ENCODE results near the gene RRAGC. TPM values are rescaled to one million over a fixed set of nuclear protein-coding genes. Genes with fewer than 3 reads are reported as not detected.

The RRAGC gene
- total RNA-seq: 13.3 TPM

DNA sequence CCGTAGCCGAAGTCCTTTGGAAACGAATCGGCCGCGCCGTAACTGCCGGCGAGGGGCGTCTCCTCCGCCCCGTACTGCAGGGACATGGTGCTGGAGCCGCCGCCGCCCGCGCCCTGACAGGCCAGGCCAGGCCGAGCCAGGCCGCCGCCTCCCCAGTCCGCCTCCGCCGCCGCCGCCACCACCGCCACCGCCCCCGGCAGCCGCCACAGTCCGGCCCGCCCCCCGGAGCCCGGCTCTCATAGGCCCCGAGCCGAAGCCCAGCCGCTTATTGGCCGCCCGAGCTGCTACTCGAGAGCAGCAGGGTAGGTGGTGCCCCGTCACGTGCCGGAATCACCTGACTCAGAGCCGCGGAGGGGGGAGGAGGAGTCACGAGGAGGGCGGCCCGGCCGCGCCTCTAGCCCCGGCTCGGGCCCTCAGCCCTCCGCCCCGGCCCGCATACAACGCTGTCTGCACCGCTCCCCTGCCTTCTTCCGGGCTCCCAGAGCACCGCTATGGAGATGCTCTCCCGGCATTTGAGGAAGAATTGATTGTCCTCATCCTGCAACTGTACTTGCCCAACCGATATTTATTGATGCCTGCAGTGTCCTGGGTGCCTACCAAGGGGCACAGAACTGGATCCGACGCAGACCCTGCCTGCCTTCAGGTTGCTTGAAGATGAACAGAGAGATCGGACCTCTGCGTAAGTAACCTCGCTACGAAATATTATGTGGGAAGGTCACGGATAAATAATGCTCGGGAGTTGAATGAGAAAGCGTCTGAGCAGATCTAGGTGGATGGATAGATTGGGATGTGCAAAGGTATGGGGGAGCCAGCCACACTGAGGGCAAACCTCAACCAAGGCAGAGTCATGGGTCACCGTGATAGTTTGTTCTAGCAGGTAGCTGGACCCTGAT, at the start of gene RRAGC:
Gene RRAGC (minus strand): TSS at position 212 of the 893 bp plus-strand sequence. CDS start 126 bp downstream, at position 86.
- H3K4me3 ChIP-seq (ENCODE audit: low read length): peak within 1 kb of the TSS; percentile 61
- H3K9me3 ChIP-seq (ENCODE audit: low read depth, low read length): no peaks in the 10 kb centered on the region
- H3K27me3 ChIP-seq (ENCODE audit: insufficient read depth, low read length): no peaks in the 10 kb centered on the region
- H3K4me1 ChIP-seq (ENCODE audit: insufficient read depth, low read length): peaks cover 37% of the 10 kb centered on the region

GRCh38 chr1:38908821-38909220, 49.2 kb upstream of the RRAGC start:
- no peak overlapping the region for H3K4me3 ChIP-seq (ENCODE audit: low read length)
- no peaks in the 10 kb centered on the region for H3K27me3 ChIP-seq (ENCODE audit: insufficient read depth, low read length)
- H3K4me1 ChIP-seq (ENCODE audit: insufficient read depth, low read length): no peaks in the 10 kb centered on the region
- H3K9me3 ChIP-seq (ENCODE audit: low read depth, low read length): no peaks in the 10 kb centered on the region

DNA sequence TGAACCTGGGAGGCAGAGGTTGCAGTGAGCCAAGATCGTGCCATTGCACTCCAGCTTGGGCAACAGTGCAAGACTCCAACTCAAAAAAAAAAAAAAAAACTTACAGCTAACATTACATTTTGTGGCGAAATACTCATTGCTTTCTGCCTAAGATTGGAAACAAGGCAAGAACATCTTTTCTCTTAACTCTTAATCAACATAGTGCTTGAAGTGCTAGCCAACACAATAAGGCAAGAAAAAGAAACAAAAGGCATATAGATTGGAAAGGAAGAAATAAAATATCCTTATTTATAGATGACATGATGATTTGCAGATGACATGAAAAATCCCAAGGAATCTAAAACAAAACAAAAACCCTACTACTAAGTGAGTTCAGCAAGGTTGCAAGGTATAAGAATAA, 46.4 kb upstream of the RRAGC start:
- Histone ChIP-seq H3K27me3 (ENCODE audit: insufficient read depth, low read length) (no peaks in the 10 kb centered on the region), H3K4me1 (ENCODE audit: insufficient read depth, low read length) (no peaks in the 10 kb centered on the region), H3K9me3 (ENCODE audit: low read depth, low read length) (no peaks in the 10 kb centered on the region), H3K4me3 (ENCODE audit: low read length) (no peak overlapping the region)

GRCh38 chr1:38899560-38899959, 40.0 kb upstream of the RRAGC start:
- Histone ChIP-seq H3K4me1 (ENCODE audit: insufficient read depth, low read length) (no peaks in the 10 kb centered on the region), H3K4me3 (ENCODE audit: low read length) (no peak overlapping the region), H3K9me3 (ENCODE audit: low read depth, low read length) (no peaks in the 10 kb centered on the region), H3K27me3 (ENCODE audit: insufficient read depth, low read length) (no peaks in the 10 kb centered on the region)

DNA sequence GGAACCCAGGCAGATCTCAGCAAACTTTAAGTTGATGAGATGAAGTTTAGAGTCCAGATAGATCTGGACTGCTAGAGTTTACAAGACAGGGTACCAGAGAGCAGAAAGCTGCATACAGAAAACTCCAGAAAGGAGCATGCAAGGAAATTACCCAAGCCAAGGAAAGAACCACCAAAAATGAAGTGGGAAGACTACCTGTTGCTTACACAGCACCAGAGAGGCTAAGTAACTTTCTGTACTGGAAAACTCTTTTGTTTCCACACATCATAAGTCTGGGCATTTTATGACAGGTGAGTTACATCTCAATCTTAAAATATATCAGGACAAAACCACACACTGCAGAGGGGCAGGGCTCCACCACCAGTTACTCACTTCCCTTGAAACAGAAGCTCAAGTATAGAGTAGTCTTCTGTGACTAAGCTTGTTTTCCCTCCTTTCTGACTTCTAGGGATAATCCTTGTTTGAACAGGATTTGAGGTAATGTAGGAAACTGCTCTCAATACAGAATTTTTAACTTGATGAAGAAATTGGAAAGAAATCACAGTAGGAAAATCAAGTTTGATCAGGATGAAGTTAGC, 39.2 kb upstream of the RRAGC start:
- H3K27me3 ChIP-seq (ENCODE audit: insufficient read depth, low read length): no peaks in the 10 kb centered on the region
- no peaks in the 10 kb centered on the region for H3K4me1 ChIP-seq (ENCODE audit: insufficient read depth, low read length)

GRCh38 chr1:38896169-38896568, 36.6 kb upstream of the RRAGC start:
- Histone ChIP-seq H3K4me1 (ENCODE audit: insufficient read depth, low read length) (no peaks in the 10 kb centered on the region), H3K9me3 (ENCODE audit: low read depth, low read length) (no peaks in the 10 kb centered on the region), H3K4me3 (ENCODE audit: low read length) (no peak overlapping the region), H3K27me3 (ENCODE audit: insufficient read depth, low read length) (no peaks in the 10 kb centered on the region)

More for the DNA sequence above, 39.2 kb upstream of the RRAGC start:
- no peak overlapping the region for H3K4me3 ChIP-seq (ENCODE audit: low read length)
- H3K9me3 ChIP-seq (ENCODE audit: low read depth, low read length): no peaks in the 10 kb centered on the region

- no peaks in the 10 kb centered on the region for H3K4me1 ChIP-seq (ENCODE audit: insufficient read depth, low read length)
- H3K9me3 ChIP-seq (ENCODE audit: low read depth, low read length): no peaks in the 10 kb centered on the region
- no peaks in the 10 kb centered on the region for H3K27me3 ChIP-seq (ENCODE audit: insufficient read depth, low read length)
- H3K4me3 ChIP-seq (ENCODE audit: low read length): no peak overlapping the region
Observed at GRCh38 chr1:38892976-38893375, 33.4 kb upstream of the RRAGC start.

DNA sequence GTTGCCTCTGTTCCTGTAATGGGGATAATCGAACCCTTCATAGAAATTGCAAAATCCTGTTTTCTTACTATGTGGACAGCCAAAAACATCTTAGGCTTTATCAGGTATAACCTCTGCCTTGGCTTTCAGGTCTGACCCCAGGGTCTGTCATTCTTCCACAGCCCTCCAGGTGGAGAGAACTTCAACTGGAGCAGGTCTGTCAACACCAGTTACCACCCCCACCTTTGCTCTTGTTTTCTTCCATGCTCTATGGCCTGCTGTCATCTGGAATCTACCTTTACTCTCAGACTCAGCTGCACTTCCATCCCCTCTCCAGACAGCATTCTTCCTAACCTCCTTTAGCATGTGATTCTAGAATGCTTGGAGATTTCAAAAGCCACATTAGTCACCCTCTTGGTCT, 32.2 kb upstream of the RRAGC start:
- no peaks in the 10 kb centered on the region for H3K4me1 ChIP-seq (ENCODE audit: insufficient read depth, low read length)
- no peak overlapping the region for H3K4me3 ChIP-seq (ENCODE audit: low read length)
- H3K27me3 ChIP-seq (ENCODE audit: insufficient read depth, low read length): no peaks in the 10 kb centered on the region
- H3K9me3 ChIP-seq (ENCODE audit: low read depth, low read length): no peaks in the 10 kb centered on the region

DNA sequence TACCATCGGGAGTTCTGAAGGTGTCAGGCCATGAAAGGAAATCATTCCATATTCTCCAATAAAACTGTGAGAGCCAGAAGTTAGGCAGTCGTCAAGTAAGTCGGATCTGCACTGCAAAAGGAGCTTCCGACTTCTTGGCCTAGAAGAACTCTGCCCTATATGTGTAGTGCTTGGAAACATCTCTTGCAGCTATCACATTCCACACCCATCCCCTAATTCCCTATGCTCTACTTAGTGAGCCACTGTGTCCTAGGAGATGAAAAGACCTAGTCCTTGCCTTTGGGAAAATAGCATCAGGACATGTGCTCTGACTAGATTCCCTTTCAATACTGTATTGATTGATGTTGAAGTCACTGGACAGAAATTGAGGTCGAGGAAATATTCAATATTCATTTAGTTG, 30.0 kb upstream of the RRAGC start:
- Histone ChIP-seq H3K4me1 (ENCODE audit: insufficient read depth, low read length) (no peaks in the 10 kb centered on the region), H3K27me3 (ENCODE audit: insufficient read depth, low read length) (no peaks in the 10 kb centered on the region), H3K9me3 (ENCODE audit: low read depth, low read length) (no peaks in the 10 kb centered on the region), H3K4me3 (ENCODE audit: low read length) (no peak overlapping the region)

GRCh38 chr1:38888423-38889333, 29.1 kb upstream of the RRAGC start:
- Histone ChIP-seq H3K4me3 (ENCODE audit: low read length) (no peak overlapping the region), H3K9me3 (ENCODE audit: low read depth, low read length) (no peaks in the 10 kb centered on the region), H3K27me3 (ENCODE audit: insufficient read depth, low read length) (no peaks in the 10 kb centered on the region), H3K4me1 (ENCODE audit: insufficient read depth, low read length) (no peaks in the 10 kb centered on the region)

DNA sequence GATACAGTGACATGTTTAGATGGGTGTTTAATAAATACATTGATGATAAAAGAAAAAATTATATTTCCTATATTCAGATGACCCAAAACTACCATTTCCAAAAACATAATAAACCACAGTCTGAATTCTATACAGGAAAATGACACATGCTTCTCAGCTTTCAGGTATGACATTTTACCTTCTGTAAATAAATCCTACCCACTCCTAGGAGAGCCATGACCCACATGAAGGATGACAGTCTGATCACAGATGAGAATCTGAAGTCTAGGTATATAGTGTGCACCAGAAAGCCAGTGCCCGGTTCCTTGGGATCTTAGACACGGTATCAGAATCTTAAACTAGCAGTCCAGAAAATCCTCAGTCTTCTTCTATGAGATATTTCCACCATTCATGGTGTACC, 25.5 kb upstream of the RRAGC start:
- no peaks in the 10 kb centered on the region for H3K27me3 ChIP-seq (ENCODE audit: insufficient read depth, low read length)
- H3K4me1 ChIP-seq (ENCODE audit: insufficient read depth, low read length): no peaks in the 10 kb centered on the region
- no peak overlapping the region for H3K4me3 ChIP-seq (ENCODE audit: low read length)
- no peaks in the 10 kb centered on the region for H3K9me3 ChIP-seq (ENCODE audit: low read depth, low read length)

DNA sequence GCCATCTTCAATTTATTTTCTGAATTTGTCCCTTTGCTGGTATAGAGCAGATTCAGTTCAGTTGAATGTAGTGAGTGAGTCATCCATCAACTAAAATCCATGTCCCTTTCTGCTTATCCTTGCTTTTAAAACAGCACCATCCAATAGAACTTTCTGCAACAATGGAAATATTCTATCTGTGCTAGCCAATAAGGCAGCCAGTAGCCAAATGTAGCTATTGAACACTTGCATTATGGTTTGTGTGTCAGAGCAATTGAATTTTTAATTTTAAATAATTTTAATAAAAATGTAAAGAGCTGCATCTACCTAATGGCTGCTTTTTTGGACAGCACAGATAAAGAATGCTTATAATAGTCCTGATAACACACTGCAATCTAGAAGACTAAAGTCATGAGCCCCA, 21.9 kb upstream of the RRAGC start, which contains the start of gene GJA9:
Gene GJA9 (minus strand): TSS at position 101 of the 400 bp plus-strand sequence. CDS start 5,489 bp downstream, outside the sequence.
- no peaks in the 10 kb centered on the region for H3K9me3 ChIP-seq (ENCODE audit: low read depth, low read length)
- H3K27me3 ChIP-seq (ENCODE audit: insufficient read depth, low read length): no peaks in the 10 kb centered on the region
- H3K4me3 ChIP-seq (ENCODE audit: low read length): no peak within 1 kb of the TSS
- no peaks in the 10 kb centered on the region for H3K4me1 ChIP-seq (ENCODE audit: insufficient read depth, low read length)

GRCh38 chr1:38875811-38876210, 16.2 kb upstream of the RRAGC start:
- H3K9me3 ChIP-seq (ENCODE audit: low read depth, low read length): no peaks in the 10 kb centered on the region
- peaks cover 20% of the 10 kb centered on the region for H3K4me1 ChIP-seq (ENCODE audit: insufficient read depth, low read length)
- H3K27me3 ChIP-seq (ENCODE audit: insufficient read depth, low read length): no peaks in the 10 kb centered on the region
- H3K4me3 ChIP-seq (ENCODE audit: low read length): no peak overlapping the region

- peaks cover 20% of the 10 kb centered on the region for H3K4me1 ChIP-seq (ENCODE audit: insufficient read depth, low read length)
- H3K27me3 ChIP-seq (ENCODE audit: insufficient read depth, low read length): no peaks in the 10 kb centered on the region
- H3K4me3 ChIP-seq (ENCODE audit: low read length): peak within 1 kb of the TSS; percentile 79
- H3K9me3 ChIP-seq (ENCODE audit: low read depth, low read length): no peaks in the 10 kb centered on the region
Observed at GRCh38 chr1:38873027-38873969, 13.7 kb upstream of the RRAGC start, which contains the start of gene MYCBP. MYCBP (minus strand) TSS chr1:38873348; CDS start chr1:38873305, 43 bp downstream.
